MM.1S (cell line): Measurements from ENCODE around the gene FEM1C.
A peak's percentile ranks its signal among the peaks of the same experiment; 100 is the strongest.

ENCODE experiments used
- DNase-seq: peaks from one replicate; pipeline ENCODE4 v3.0.0-alpha.2; 2015
- H2AFZ ChIP-seq: fragments of 300-600 bp; sonication (generic); 2 replicates; pipeline ENCODE4 v1.6.0; 2016; ENCODE audit warnings: antibody characterized with exemption, low read length
- H3F3A ChIP-seq: fragments of 300-600 bp; sonication (generic); 2 replicates; pipeline ENCODE4 v1.6.1; 2016; ENCODE audit warnings: mild to moderate bottlenecking, antibody characterized with exemption, low read length, moderate library complexity, mixed read lengths; ENCODE audit not compliant: insufficient read depth
- H3K27ac ChIP-seq: fragments of 300-600 bp; sonication (generic); 2 replicates; pipeline ENCODE4 v1.5.1; 2016; ENCODE audit warnings: mild to moderate bottlenecking, low read length
- H3K27me3 ChIP-seq: fragments of 300-600 bp; sonication (generic); replicated peaks from 2 replicates; pipeline ENCODE4 v1.6.0; 2016; ENCODE audit warnings: low read length; ENCODE audit not compliant: insufficient read depth
- H3K36me3 ChIP-seq: fragments of 300-600 bp; sonication (generic); replicated peaks from 2 replicates; pipeline ENCODE4 v1.6.1; 2016; ENCODE audit warnings: mild to moderate bottlenecking, low read length, mixed read lengths; ENCODE audit not compliant: insufficient read depth
- H3K4me1 ChIP-seq: fragments of 300-600 bp; sonication (generic); 2 replicates; pipeline ENCODE4 v1.6.1; 2016; ENCODE audit warnings: low read length, mixed read lengths
- H3K4me2 ChIP-seq: fragments of 300-600 bp; sonication (generic); 2 replicates; pipeline ENCODE4 v1.6.0; 2016; ENCODE audit warnings: low read depth, low read length
- H3K4me3 ChIP-seq: fragments of 300-600 bp; sonication (generic); 2 replicates; pipeline ENCODE4 v1.5.1; 2016; ENCODE audit warnings: low read length, mixed read lengths
- H3K79me2 ChIP-seq: fragments of 300-600 bp; sonication (generic); 2 replicates; pipeline ENCODE4 v1.6.1; 2016; ENCODE audit warnings: mixed run types, low read length, mixed read lengths
- H3K9ac ChIP-seq: fragments of 300-600 bp; sonication (generic); 2 replicates; pipeline ENCODE4 v1.6.1; 2016; ENCODE audit warnings: low read length, mixed read lengths
- H3K9me2 ChIP-seq: fragments of 300-600 bp; sonication (generic); replicated peaks from 2 replicates; pipeline ENCODE4 v1.6.1; 2016; ENCODE audit warnings: mild to moderate bottlenecking, low read length, mixed read lengths; ENCODE audit not compliant: insufficient read depth
- H3K9me3 ChIP-seq: fragments of 300-600 bp; sonication (generic); replicated peaks from 2 replicates; pipeline ENCODE4 v1.6.1; 2016; ENCODE audit warnings: mild to moderate bottlenecking, low read length, mixed read lengths; ENCODE audit not compliant: insufficient read depth
- H4K20me1 ChIP-seq: fragments of 300-600 bp; sonication (generic); 2 replicates; pipeline ENCODE4 v1.6.1; 2016; ENCODE audit warnings: mild to moderate bottlenecking, low read length, moderate library complexity, mixed read lengths; ENCODE audit not compliant: insufficient read depth
- CTCF ChIP-seq: fragments of 300-600 bp; sonication (generic); IDR thresholded peaks from 2 replicates; pipeline ENCODE4 v1.5.1; 2016; ENCODE audit warnings: antibody characterized with exemption, low read length, mixed read lengths
- EZH2 ChIP-seq: fragments of 300-600 bp; sonication (generic); optimal IDR thresholded peaks from 2 replicates; pipeline ENCODE3; 2017; ENCODE audit warnings: low read depth, mild to moderate bottlenecking, antibody characterized with exemption, low read length, mixed read lengths
- EZH2phosphoT487 ChIP-seq: fragments of 300-600 bp; sonication (generic); IDR thresholded peaks from 2 replicates; pipeline ENCODE4 v1.6.1; 2018; ENCODE audit warnings: antibody characterized with exemption, low read length

The FEM1C gene

GRCh38 chr5:115544436-115545350, at the start of gene FEM1C:
Gene FEM1C (minus strand): TSS chr5:115544775. CDS start chr5:115543493, 1,282 bp downstream.
- peaks cover 12% of the 10 kb centered on the region for H3F3A ChIP-seq

GRCh38 chr5:115589043-115589442, 44.5 kb upstream of the FEM1C start:
- Histone ChIP-seq H3K9me3 (no peaks in the 10 kb centered on the region), H3K27me3 (no peaks in the 10 kb centered on the region), H4K20me1 (no peaks in the 10 kb centered on the region), H3K4me1 (0 out of 2 replicates have a peak, but pooled peaks cover 6% of the 10 kb centered on the region), H2AFZ (no peak overlapping the region), H3K9ac (no peak overlapping the region), H3K27ac (no peak overlapping the region), H3K4me2 (no peak overlapping the region), H3K4me3 (no peak overlapping the region), H3K9me2 (no peaks in the 10 kb centered on the region), H3K36me3 (no peaks in the 10 kb centered on the region), H3K79me2 (no peaks in the 10 kb centered on the region), H3F3A (no peaks in the 10 kb centered on the region)
- no peak for TF ChIP-seq EZH2phosphoT487
- no peak for TF ChIP-seq CTCF
- DNase-seq: no peak

More at GRCh38 chr5:115544436-115545350, at the start of gene FEM1C:
- Histone ChIP-seq H3K79me2 (peaks cover 43% of the 10 kb centered on the region), H3K27me3 (no peaks in the 10 kb centered on the region), H3K4me1 (peaks cover 12% of the 10 kb centered on the region; the same call in 1 of the 2 replicates), H3K36me3 (0 out of 2 replicates have a peak, but pooled peaks cover 10% of the 10 kb centered on the region), H3K4me2 (peak within 1 kb of the TSS; percentile 90), H3K27ac (peak within 1 kb of the TSS; percentile 96), H3K9me2 (no peaks in the 10 kb centered on the region), H4K20me1 (peaks cover 32% of the 10 kb centered on the region; the same call in 1 of the 2 replicates), H2AFZ (peak within 1 kb of the TSS; percentile 90), H3K9ac (peak within 1 kb of the TSS; percentile 98), H3K9me3 (no peaks in the 10 kb centered on the region), H3K4me3 (peak within 1 kb of the TSS; percentile 69)
- TF ChIP-seq EZH2: no peak
- peak; percentile 98 for DNase-seq

- DNase-seq: no peak
- Histone ChIP-seq H3K79me2 (no peaks in the 10 kb centered on the region), H3K9ac (no peak overlapping the region), H3K9me2 (no peaks in the 10 kb centered on the region), H3K27me3 (no peaks in the 10 kb centered on the region), H3K27ac (no peak overlapping the region), H4K20me1 (no peaks in the 10 kb centered on the region), H3K9me3 (no peaks in the 10 kb centered on the region), H3F3A (no peaks in the 10 kb centered on the region), H3K4me1 (0 out of 2 replicates have a peak, but pooled peaks cover 6% of the 10 kb centered on the region), H3K4me3 (no peak overlapping the region), H3K4me2 (no peak overlapping the region), H3K36me3 (no peaks in the 10 kb centered on the region), H2AFZ (no peak overlapping the region)
- TF ChIP-seq CTCF: no peak
Measured at GRCh38 chr5:115588640-115589039, 44.1 kb upstream of the FEM1C start.
